GM12878 (cell line): ENCODE measurements around the gene PPP4R4. TPM values are rescaled to one million over a fixed set of nuclear protein-coding genes. Genes with fewer than 3 reads are reported as not detected.

Source experiments
- BACH1 ChIP-seq: fragments of 450-650 bp; IDR thresholded peaks from 2 replicates; pipeline ENCODE4 v1.6.1; 2017; ENCODE audit warnings: mild to moderate bottlenecking, borderline replicate concordance
- BMI1 ChIP-seq: fragments of 450-650 bp; IDR thresholded peaks from 2 replicates; pipeline ENCODE4 v1.6.1; 2016; ENCODE audit warnings: mild to moderate bottlenecking, moderate library complexity, borderline replicate concordance
- CBX5 ChIP-seq: sonication (generic); IDR thresholded peaks from 2 replicates; pipeline ENCODE4 v1.6.1; 2016; ENCODE audit warnings: low read depth, moderate library complexity, mild to moderate bottlenecking, inconsistent platforms
- CREB1 ChIP-seq: IDR thresholded peaks from 2 replicates; pipeline ENCODE4 v1.6.1; 2012; ENCODE audit warnings: low read depth, mild to moderate bottlenecking, inconsistent platforms
- GABPA ChIP-seq: IDR thresholded peaks from 2 replicates; pipeline ENCODE4 v1.6.1; 2014; ENCODE audit warnings: antibody characterized with exemption, low read depth, mild to moderate bottlenecking, inconsistent platforms
- KLF5 ChIP-seq: fragments of 450-650 bp; IDR thresholded peaks from 2 replicates; pipeline ENCODE4 v1.6.1; 2014; ENCODE audit warnings: mild to moderate bottlenecking; ENCODE audit not compliant: partially characterized antibody
- MLLT1 ChIP-seq: fragments of 450-650 bp; IDR thresholded peaks from 2 replicates; pipeline ENCODE4 v1.6.1; 2016; ENCODE audit warnings: mild to moderate bottlenecking
- MXI1 ChIP-seq: fragments of 150-350 bp; IDR thresholded peaks from 2 replicates; pipeline ENCODE4 v1.6.1; 2011; ENCODE audit warnings: low read depth, mild to moderate bottlenecking, inconsistent platforms, low read length, improper control_type of control experiment
- MYC ChIP-seq: IDR thresholded peaks from 2 replicates; pipeline ENCODE4 v1.6.1; 2011; ENCODE audit warnings: mild to moderate bottlenecking, low read length, moderate library complexity, inconsistent platforms; ENCODE audit not compliant: insufficient read depth, insufficient replicate concordance, insufficient read length, severe bottlenecking
- NFIC ChIP-seq: IDR thresholded peaks from 2 replicates; pipeline ENCODE4 v1.6.1; 2012; ENCODE audit warnings: low read depth, mild to moderate bottlenecking, inconsistent platforms, low read length, moderate library complexity
- NFYA ChIP-seq: IDR thresholded peaks from 2 replicates; pipeline ENCODE4 v1.6.1; 2011; ENCODE audit warnings: low read depth, mild to moderate bottlenecking, low read length, improper control_type of control experiment, borderline replicate concordance
- PAX5 ChIP-seq: IDR thresholded peaks from 2 replicates; pipeline ENCODE4 v1.6.1; 2011; ENCODE audit warnings: low read depth, low read length, borderline replicate concordance
- PML ChIP-seq: IDR thresholded peaks from 2 replicates; pipeline ENCODE4 v1.6.1; 2012; ENCODE audit warnings: low read length, inconsistent platforms
- RAD21 ChIP-seq: IDR thresholded peaks from 2 replicates; pipeline ENCODE4 v1.6.1; 2011; ENCODE audit warnings: mild to moderate bottlenecking, low read depth, low read length, moderate library complexity; ENCODE audit not compliant: insufficient read depth
- RAD51 ChIP-seq: fragments of 450-650 bp; IDR thresholded peaks from 2 replicates; pipeline ENCODE4 v1.6.1; 2016; ENCODE audit warnings: moderate library complexity, mild to moderate bottlenecking, inconsistent platforms
- RCOR1 ChIP-seq: conservative IDR thresholded peaks from 2 replicates; pipeline ENCODE4 v1.6.1; 2012; ENCODE audit warnings: low read depth, low read length, improper control_type of control experiment
- SIX5 ChIP-seq: IDR thresholded peaks from 2 replicates; pipeline ENCODE4 v1.6.1; 2011; ENCODE audit warnings: mild to moderate bottlenecking, low read depth, low read length, moderate library complexity; ENCODE audit not compliant: severe bottlenecking
- SKIL ChIP-seq: fragments of 450-650 bp; IDR thresholded peaks from 2 replicates; pipeline ENCODE4 v1.6.1; 2017; ENCODE audit warnings: mild to moderate bottlenecking, low read depth, inconsistent platforms; ENCODE audit not compliant: poor library complexity, severe bottlenecking
- SMARCA5 ChIP-seq: fragments of 450-650 bp; IDR thresholded peaks from 2 replicates; pipeline ENCODE4 v1.6.1; 2017; ENCODE audit warnings: mild to moderate bottlenecking
- SP1 ChIP-seq: IDR thresholded peaks from one replicate; pipeline ENCODE4 v1.6.1; 2011; ENCODE audit warnings: low read depth, low read length
- WRNIP1 ChIP-seq: IDR thresholded peaks from 2 replicates; pipeline ENCODE4 v1.6.1; 2011; ENCODE audit warnings: low read depth, low read length, improper control_type of control experiment, borderline replicate concordance
- YBX1 ChIP-seq: fragments of 450-650 bp; IDR thresholded peaks from 2 replicates; pipeline ENCODE4 v1.6.1; 2016; ENCODE audit warnings: antibody characterized with exemption
- ZBED1 ChIP-seq: IDR thresholded peaks from 2 replicates; pipeline ENCODE4 v1.6.1; 2016; ENCODE audit warnings: borderline replicate concordance
- polyA plus RNA-seq, 11 experiments: library from polyadenylated mRNA; depleted of rRNA in 4 of 11; unstranded in 6 of 11; stranded (reverse) in 5 of 11; fragments of >200 nt; fragmentation: Nextera tagmentation in 4 of 11; fragmentation: Illumina TruSeq in 1 of 11; extraction: Ambion mirVana in 4 of 11; extraction: Trizol in 1 of 11; gene quantifications; 1 replicate in 1 of 11; 2 replicates in 10 of 11; pipeline versions ENCODE4 v1.2.1 to v1.2.3, GENCODE V29; 2011 to 2016; ENCODE audit warnings: inconsistent platforms in 2 of 11, missing spikeins in 2 of 11, low read depth in 1 of 11
- total RNA-seq, 4 experiments: library from RNA; depleted of rRNA in 3 of 4; stranded (reverse); fragments of >200 nt in 3 of 4; fragmentation: Illumina TruSeq in 1 of 4; extraction: Trizol in 1 of 4; gene quantifications; 2 replicates each; pipeline versions ENCODE4 v1.2.1 to v1.2.3, GENCODE V29; 2013 to 2021
- TF ChIP-seq, protein P1 (sequence below): fragments of 450-650 bp; IDR thresholded peaks from 2 replicates; pipeline ENCODE4 v1.6.1; 2017; ENCODE audit warnings: mild to moderate bottlenecking, moderate library complexity

PPP4R4 gene
- total and polyA plus RNA-seq, 10 of the 15 experiments (the other 5 are each of a cell fraction or from before 2014, with no cell fraction given): 0.01 to 0.13 (median 0.08) TPM; not detected in 4

DNA sequence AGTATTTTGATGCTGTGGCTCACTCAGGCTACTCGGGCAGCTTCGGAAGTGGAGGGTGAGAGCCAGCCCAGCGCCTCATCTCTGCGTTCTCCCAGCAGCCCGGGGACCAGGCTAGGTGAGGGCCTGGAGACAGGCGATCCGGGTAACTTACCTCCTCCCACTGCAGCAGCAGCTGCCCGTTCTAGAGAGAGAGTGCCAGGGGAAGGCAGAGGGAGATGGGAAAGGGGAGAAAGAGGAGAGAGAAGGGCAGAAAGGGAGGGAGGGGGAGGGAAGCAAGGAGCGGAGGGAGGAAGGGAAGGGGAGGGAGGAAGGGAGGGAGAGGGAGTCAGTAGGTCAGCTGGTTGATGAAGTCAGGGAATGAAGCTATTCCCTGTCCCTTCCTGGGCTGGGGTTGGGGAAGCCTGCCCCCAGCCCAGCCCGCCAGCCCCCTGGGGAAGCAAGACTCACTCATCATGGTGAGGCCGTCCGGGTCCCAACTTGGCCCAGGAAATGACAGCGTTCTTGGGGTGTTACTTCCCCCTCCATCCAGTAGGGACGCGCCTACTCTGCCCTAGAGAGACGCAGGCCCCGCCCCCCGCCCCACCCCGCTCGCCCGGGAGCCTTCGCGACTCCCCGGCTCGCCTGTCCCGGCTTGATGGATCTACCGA, 44.9 kb upstream of the PPP4R4 start, which contains the start of gene IFI27L2 (continued):
- TF ChIP-seq SIX5 (no peak), MLLT1 (no peak), MXI1 (no peak), KLF5 (no peak), RAD51 (no peak), CREB1 (no peak), NFYA (no peak), SKIL (no peak), RAD21 (no peak), YBX1 (no peak), PML (no peak), PAX5 (no peak), BACH1 (no peak), BMI1 (no peak), MYC (no peak), SP1 (no peak), GABPA (0 out of 2 replicates have a peak, but pooled peaks have one; percentile 36), SMARCA5 (no peak), ZBED1 (no peak), NFIC (no peak), WRNIP1 (no peak), RCOR1 (no peak), CBX5 (no peak)
- TF ChIP-seq, protein P1, sequence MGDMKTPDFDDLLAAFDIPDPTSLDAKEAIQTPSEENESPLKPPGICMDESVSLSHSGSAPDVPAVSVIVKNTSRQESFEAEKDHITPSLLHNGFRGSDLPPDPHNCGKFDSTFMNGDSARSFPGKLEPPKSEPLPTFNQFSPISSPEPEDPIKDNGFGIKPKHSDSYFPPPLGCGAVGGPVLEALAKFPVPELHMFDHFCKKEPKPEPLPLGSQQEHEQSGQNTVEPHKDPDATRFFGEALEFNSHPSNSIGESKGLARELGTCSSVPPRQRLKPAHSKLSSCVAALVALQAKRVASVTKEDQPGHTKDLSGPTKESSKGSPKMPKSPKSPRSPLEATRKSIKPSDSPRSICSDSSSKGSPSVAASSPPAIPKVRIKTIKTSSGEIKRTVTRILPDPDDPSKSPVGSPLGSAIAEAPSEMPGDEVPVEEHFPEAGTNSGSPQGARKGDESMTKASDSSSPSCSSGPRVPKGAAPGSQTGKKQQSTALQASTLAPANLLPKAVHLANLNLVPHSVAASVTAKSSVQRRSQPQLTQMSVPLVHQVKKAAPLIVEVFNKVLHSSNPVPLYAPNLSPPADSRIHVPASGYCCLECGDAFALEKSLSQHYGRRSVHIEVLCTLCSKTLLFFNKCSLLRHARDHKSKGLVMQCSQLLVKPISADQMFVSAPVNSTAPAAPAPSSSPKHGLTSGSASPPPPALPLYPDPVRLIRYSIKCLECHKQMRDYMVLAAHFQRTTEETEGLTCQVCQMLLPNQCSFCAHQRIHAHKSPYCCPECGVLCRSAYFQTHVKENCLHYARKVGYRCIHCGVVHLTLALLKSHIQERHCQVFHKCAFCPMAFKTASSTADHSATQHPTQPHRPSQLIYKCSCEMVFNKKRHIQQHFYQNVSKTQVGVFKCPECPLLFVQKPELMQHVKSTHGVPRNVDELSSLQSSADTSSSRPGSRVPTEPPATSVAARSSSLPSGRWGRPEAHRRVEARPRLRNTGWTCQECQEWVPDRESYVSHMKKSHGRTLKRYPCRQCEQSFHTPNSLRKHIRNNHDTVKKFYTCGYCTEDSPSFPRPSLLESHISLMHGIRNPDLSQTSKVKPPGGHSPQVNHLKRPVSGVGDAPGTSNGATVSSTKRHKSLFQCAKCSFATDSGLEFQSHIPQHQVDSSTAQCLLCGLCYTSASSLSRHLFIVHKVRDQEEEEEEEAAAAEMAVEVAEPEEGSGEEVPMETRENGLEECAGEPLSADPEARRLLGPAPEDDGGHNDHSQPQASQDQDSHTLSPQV: no peak
